DND-41 (cell line): ENCODE results near the gene OXNAD1.

ENCODE experiments used
- ATAC-seq: fragments of 200-7000 bp; cut with Tn5 transposase; 3 replicates; pipeline ENCODE4 v1.9.1; 2021; ENCODE audit warnings: low read depth; ENCODE audit not compliant: insufficient read depth
- DNase-seq: peaks from one replicate; pipeline ENCODE4 v3.0.0-alpha.2; 2020
- H2AFZ ChIP-seq: 2 replicates; pipeline ENCODE4 v1.6.0; 2012; ENCODE audit warnings: low read depth, low read length
- H3K27ac ChIP-seq: 2 replicates; pipeline ENCODE4 v1.5.1; 2012; ENCODE audit warnings: low read length, inconsistent platforms
- H3K27me3 ChIP-seq: fragments of 200-600 bp; sonication (generic); 2 replicates; pipeline ENCODE4 v1.6.0; 2012; ENCODE audit warnings: low read length, mild to moderate bottlenecking, inconsistent platforms; ENCODE audit not compliant: insufficient read depth, poor library complexity
- H3K36me3 ChIP-seq: 2 replicates; pipeline ENCODE4 v1.5.1; 2012; ENCODE audit warnings: low read length, inconsistent platforms; ENCODE audit not compliant: insufficient read depth
- H3K4me1 ChIP-seq: 2 replicates; pipeline ENCODE4 v1.5.1; 2012; ENCODE audit warnings: mild to moderate bottlenecking, low read length; ENCODE audit not compliant: insufficient read depth
- H3K4me2 ChIP-seq: 2 replicates; pipeline ENCODE4 v1.6.0; 2012; ENCODE audit warnings: mild to moderate bottlenecking, moderate library complexity, low read length, inconsistent platforms; ENCODE audit not compliant: insufficient read depth
- H3K4me3 ChIP-seq, 2 experiments: fragments of 200-600 bp in 1 of 2; shearing (Covaris generic) in 1 of 2; 2 replicates each; pipeline ENCODE4 v1.5.1; 2012 to 2016; ENCODE audit warnings: inconsistent platforms in 2 of 2, low read length in 2 of 2, mild to moderate bottlenecking in 2 of 2, low read depth in 1 of 2, moderate library complexity in 1 of 2
- H3K79me2 ChIP-seq: 2 replicates; pipeline ENCODE4 v1.6.0; 2012; ENCODE audit warnings: low read length, inconsistent platforms; ENCODE audit not compliant: insufficient read depth
- H3K9ac ChIP-seq: 2 replicates; pipeline ENCODE4 v1.6.0; 2012; ENCODE audit warnings: low read depth, mild to moderate bottlenecking, inconsistent platforms, low read length, moderate library complexity
- H3K9me3 ChIP-seq: 2 replicates; pipeline ENCODE4 v1.5.1; 2012; ENCODE audit warnings: low read length, moderate library complexity, mild to moderate bottlenecking, inconsistent platforms; ENCODE audit not compliant: insufficient read depth, severe bottlenecking
- H4K20me1 ChIP-seq: 2 replicates; pipeline ENCODE4 v1.6.0; 2012; ENCODE audit warnings: low read length; ENCODE audit not compliant: insufficient read depth
- CTCF ChIP-seq: IDR thresholded peaks from 2 replicates; pipeline ENCODE4 v1.5.1; 2012; ENCODE audit warnings: borderline replicate concordance, low read length, moderate library complexity, mild to moderate bottlenecking; ENCODE audit not compliant: poor library complexity, severe bottlenecking; ENCODE audit errors: extremely low read depth
- EZH2 ChIP-seq: IDR thresholded peaks from 3 replicates; pipeline ENCODE4 v1.6.1; 2012; ENCODE audit warnings: borderline replicate concordance, low read depth, mild to moderate bottlenecking, moderate library complexity, low read length, inconsistent platforms; ENCODE audit not compliant: severe bottlenecking

Gene OXNAD1

GRCh38 chr3:16328124-16328523 lies 63.1 kb downstream of the OXNAD1 start:
- Histone ChIP-seq H3K4me2 (no peak overlapping the region), H3K79me2 (peaks cover 42% of the 10 kb centered on the region), H3K27me3 (no peaks in the 10 kb centered on the region), H2AFZ (no peak overlapping the region), H3K4me3 (no peak overlapping the region), H3K9me3 (peaks cover 10% of the 10 kb centered on the region), H3K9ac (no peak overlapping the region), H3K27ac (peak overlapping the region; percentile 41), H3K4me1 (no peaks in the 10 kb centered on the region), H4K20me1 (no peaks in the 10 kb centered on the region), H3K36me3 (peaks cover 84% of the 10 kb centered on the region)
- 0 out of 3 replicates have a peak, but pooled peaks have one; percentile 25 for ATAC-seq
- TF ChIP-seq CTCF (no peak), EZH2 (no peak)
- DNase-seq, result no peak

DNA sequence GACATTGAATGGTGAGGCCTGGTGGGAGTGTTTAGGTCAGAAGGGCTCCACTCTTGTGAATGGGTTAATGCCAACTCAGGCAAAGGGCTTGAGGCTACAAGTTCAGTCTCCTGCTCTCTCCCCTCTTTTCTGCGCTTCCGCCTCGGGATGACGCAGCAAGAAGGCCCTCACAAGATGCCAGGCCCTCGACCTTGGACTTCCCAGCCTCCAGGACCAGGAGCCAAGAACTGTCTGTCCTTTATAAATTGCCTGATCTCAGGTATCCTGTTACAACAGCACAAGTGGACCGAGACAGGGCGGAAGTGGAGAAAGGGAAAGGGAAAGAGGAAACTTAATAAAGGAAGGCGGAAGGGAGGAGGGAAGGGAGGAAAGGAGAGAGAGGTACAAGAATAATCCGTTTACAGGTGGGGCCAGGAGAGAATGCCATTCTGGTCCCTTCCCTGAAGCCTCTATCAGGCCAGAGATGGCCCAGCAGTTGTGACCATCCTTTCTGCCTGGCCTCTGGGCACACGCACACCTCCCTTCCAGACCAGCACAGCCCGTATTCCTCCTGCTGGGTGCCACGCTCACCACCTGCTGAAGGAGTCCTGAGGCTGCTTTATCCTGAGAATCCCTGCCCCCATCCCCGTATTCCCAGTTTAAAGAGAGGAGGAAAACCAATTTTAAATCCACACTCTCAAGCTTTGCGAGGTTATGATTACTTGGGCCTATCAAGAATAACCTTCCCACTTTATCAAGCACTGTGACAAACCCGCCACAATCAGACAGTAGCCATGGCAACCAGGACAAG lies 64.2 kb downstream of the OXNAD1 start:
- Histone ChIP-seq H2AFZ (no peak overlapping the region), H3K27me3 (no peaks in the 10 kb centered on the region), H3K9me3 (peaks cover 10% of the 10 kb centered on the region), H4K20me1 (no peaks in the 10 kb centered on the region), H3K36me3 (peaks cover 76% of the 10 kb centered on the region), H3K27ac (peak overlapping the region; percentile 18), H3K79me2 (peaks cover 42% of the 10 kb centered on the region), H3K4me3 (no peak overlapping the region), H3K9ac (no peak overlapping the region), H3K4me2 (no peak overlapping the region), H3K4me1 (no peaks in the 10 kb centered on the region)
- DNase-seq (no peak), ATAC-seq (0 out of 3 replicates have a peak, but pooled peaks have one; percentile 17)
- TF ChIP-seq EZH2, result no peak
- no peak for TF ChIP-seq CTCF

DNA sequence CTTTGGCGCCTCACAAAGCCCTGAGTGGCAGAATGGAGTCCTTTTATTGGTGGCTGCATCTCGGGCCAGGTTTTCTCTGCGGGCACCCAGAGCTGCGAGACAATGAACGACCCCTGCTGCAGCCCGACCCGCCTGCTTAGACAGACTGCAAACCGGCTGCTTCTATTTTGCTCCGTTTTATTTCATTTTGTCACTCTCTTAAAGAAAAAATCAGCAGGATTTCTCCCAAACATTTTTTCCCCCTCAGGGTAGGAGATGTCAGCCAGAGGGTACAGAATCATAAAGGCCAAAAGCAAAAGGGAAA lies 64.8 kb downstream of the OXNAD1 start:
- H3K27ac ChIP-seq, result 0 out of 2 replicates have a peak overlapping the region, but pooled peaks have one; percentile 21
- no peak overlapping the region for H3K4me3 ChIP-seq
- H4K20me1 ChIP-seq, result no peaks in the 10 kb centered on the region
- no peak overlapping the region for H2AFZ ChIP-seq
- peaks cover 47% of the 10 kb centered on the region for H3K79me2 ChIP-seq
- peaks cover 10% of the 10 kb centered on the region for H3K9me3 ChIP-seq
- TF ChIP-seq CTCF (no peak), EZH2 (no peak)
- no peaks in the 10 kb centered on the region for H3K4me1 ChIP-seq
- H3K36me3 ChIP-seq, result peaks cover 80% of the 10 kb centered on the region
- H3K27me3 ChIP-seq, result no peaks in the 10 kb centered on the region
- no peak overlapping the region for H3K9ac ChIP-seq
- DNase-seq (no peak), ATAC-seq (peak; percentile 21; the same call in 2 of the 3 replicates)
- H3K4me2 ChIP-seq, result no peak overlapping the region
